CD14-positive monocyte (primary cell): ENCODE data around the gene PRSS50. TPM values are rescaled to one million over a fixed set of nuclear protein-coding genes. Genes with fewer than 3 reads are reported as not detected.

Experiments used
- DNase-seq, 3 donors: peaks; one replicate each; pipeline ENCODE4 v3.0.0-alpha.2; 2011 to 2022
- H2AFZ ChIP-seq: 2 replicates; pipeline ENCODE4 v1.6.0; 2012; ENCODE audit warnings: mild to moderate bottlenecking, low read depth, low read length, inconsistent platforms; ENCODE audit not compliant: insufficient read depth, poor library complexity, severe bottlenecking
- H3K27ac ChIP-seq, 2 donors: 1 replicate in 1 of 2; 2 replicates in 1 of 2; pipeline ENCODE4 v1.5.1; 2012 to 2013; ENCODE audit warnings: low read length in 2 of 2, control low read depth in 1 of 2, inconsistent platforms in 1 of 2, low read depth in 1 of 2, mild to moderate bottlenecking in 1 of 2
- H3K27me3 ChIP-seq, 2 donors: one replicate each; pipeline versions ENCODE4 v1.6.0 to v1.6.1; 2011 to 2013; ENCODE audit warnings: low read length in 2 of 2; ENCODE audit not compliant: control insufficient read depth in 2 of 2, insufficient read depth in 2 of 2
- H3K36me3 ChIP-seq, 2 donors: replicated peaks in 1 of 2; 1 replicate in 1 of 2; 2 replicates in 1 of 2; pipeline versions ENCODE4 v1.5.1 to v1.6.1; 2012 to 2013; ENCODE audit warnings: low read length in 2 of 2, control low read depth in 1 of 2, inconsistent platforms in 1 of 2, mild to moderate bottlenecking in 1 of 2; ENCODE audit not compliant: insufficient read depth in 2 of 2, control insufficient read depth in 1 of 2
- H3K4me1 ChIP-seq, 2 donors: 1 replicate in 1 of 2; 2 replicates in 1 of 2; pipeline versions ENCODE4 v1.5.1 to v1.6.1; 2012 to 2013; ENCODE audit warnings: low read length in 2 of 2, control low read depth in 1 of 2, inconsistent platforms in 1 of 2, mild to moderate bottlenecking in 1 of 2, moderate library complexity in 1 of 2; ENCODE audit not compliant: insufficient read depth in 2 of 2, control insufficient read depth in 1 of 2
- H3K4me2 ChIP-seq: replicated peaks from 2 replicates; pipeline ENCODE3; 2012; ENCODE audit warnings: low read length, moderate library complexity, mild to moderate bottlenecking; ENCODE audit not compliant: poor library complexity, severe bottlenecking; ENCODE audit errors: extremely low read depth
- H3K4me3 ChIP-seq, 3 experiments: fragments of 200-600 bp in 1 of 3; sonication (generic) in 1 of 3; replicated peaks in 1 of 3; 1 replicate in 2 of 3; 2 replicates in 1 of 3; pipeline ENCODE4 v1.5.1; 2011 to 2013; ENCODE audit warnings: low read length in 3 of 3, mild to moderate bottlenecking in 3 of 3, control low read depth in 2 of 3, low read depth in 2 of 3, inconsistent platforms in 1 of 3, moderate library complexity in 1 of 3
- H3K79me2 ChIP-seq: 2 replicates; pipeline ENCODE4 v1.6.0; 2012; ENCODE audit warnings: mild to moderate bottlenecking, control low read depth, inconsistent platforms, low read length, moderate library complexity; ENCODE audit not compliant: insufficient read depth
- H3K9ac ChIP-seq: 2 replicates; pipeline ENCODE4 v1.6.0; 2017; ENCODE audit warnings: low read length, mild to moderate bottlenecking; ENCODE audit not compliant: insufficient read depth, poor library complexity, severe bottlenecking
- H3K9me3 ChIP-seq, 2 donors: replicated peaks in 1 of 2; 1 replicate in 1 of 2; 2 replicates in 1 of 2; pipeline versions ENCODE4 v1.5.1 to v1.6.1; 2012 to 2013; ENCODE audit warnings: low read length in 2 of 2, control low read depth in 1 of 2; ENCODE audit not compliant: control insufficient read depth in 1 of 2, insufficient read depth in 1 of 2
- H4K20me1 ChIP-seq: 2 replicates; pipeline ENCODE4 v1.6.0; 2012; ENCODE audit warnings: mild to moderate bottlenecking, low read length, control low read depth, moderate library complexity; ENCODE audit not compliant: insufficient read depth
- H3K27ac Mint-ChIP-seq, 7 donors: one replicate each; pipeline ENCODE4 v1.8.0; 2020; ENCODE audit warnings: mild to moderate bottlenecking in 7 of 7, mixed read lengths in 7 of 7, moderate library complexity in 6 of 7, inconsistent platforms in 2 of 7
- H3K27me3 Mint-ChIP-seq, 3 donors: one replicate each; pipeline ENCODE4 v1.8.0; 2021 to 2022; ENCODE audit warnings: low read depth in 3 of 3, mild to moderate bottlenecking in 3 of 3, mixed read lengths in 3 of 3, moderate library complexity in 3 of 3, inconsistent platforms in 1 of 3
- H3K36me3 Mint-ChIP-seq, 2 donors: one replicate each; pipeline ENCODE4 v1.8.0; 2020; ENCODE audit warnings: mixed read lengths in 2 of 2, inconsistent platforms in 1 of 2, mild to moderate bottlenecking in 1 of 2
- H3K4me1 Mint-ChIP-seq: one replicate; pipeline ENCODE4 v1.8.0; 2020; ENCODE audit warnings: mild to moderate bottlenecking, mixed read lengths
- H3K4me3 Mint-ChIP-seq, 2 donors: one replicate each; pipeline ENCODE4 v1.8.0; 2020; ENCODE audit warnings: mild to moderate bottlenecking in 2 of 2, mixed read lengths in 2 of 2, moderate library complexity in 1 of 2
- H3K9me3 Mint-ChIP-seq, 7 donors: one replicate each; pipeline ENCODE4 v1.8.0; 2020 to 2022; ENCODE audit warnings: mixed read lengths in 7 of 7, mild to moderate bottlenecking in 6 of 7, moderate library complexity in 6 of 7, inconsistent platforms in 2 of 7
- WGBS: methylation state at CpG from one replicate; pipeline ENCODE4 v1.1.5; 2013; ENCODE audit warnings: missing lambda C conversion rate; ENCODE audit not compliant: insufficient coverage; 5-methylcytosine and 5-hydroxymethylcytosine counted together
- intact Hi-C, 2 donors: fragments of 100-400 bp; cut with micrococcal nuclease; formaldehyde crosslinking; loops; one replicate each; pipeline versions ENCODE4 v1.15.0 to v1.15.1; 2023
- polyA plus RNA-seq, 3 donors: library from polyadenylated mRNA; depleted of rRNA in 1 of 3; unstranded in 2 of 3; stranded (reverse) in 1 of 3; fragments of 300-500 nt in 2 of 3; fragments of >200 nt in 1 of 3; fragmentation: Illumina TruSeq in 2 of 3; gene quantifications; 1 replicate in 2 of 3; 2 replicates in 1 of 3; pipeline ENCODE4 v1.2.3, GENCODE V29; 2012 to 2021
- TF ChIP-seq, protein P1 (sequence below): fragments of 200-600 bp; IDR thresholded peaks from one replicate; pipeline ENCODE4 v1.8.0; 2022; ENCODE audit warnings: antibody characterized with exemption, mild to moderate bottlenecking

Gene PRSS50
- polyA plus RNA-seq, 3 donors = not detected

DNA sequence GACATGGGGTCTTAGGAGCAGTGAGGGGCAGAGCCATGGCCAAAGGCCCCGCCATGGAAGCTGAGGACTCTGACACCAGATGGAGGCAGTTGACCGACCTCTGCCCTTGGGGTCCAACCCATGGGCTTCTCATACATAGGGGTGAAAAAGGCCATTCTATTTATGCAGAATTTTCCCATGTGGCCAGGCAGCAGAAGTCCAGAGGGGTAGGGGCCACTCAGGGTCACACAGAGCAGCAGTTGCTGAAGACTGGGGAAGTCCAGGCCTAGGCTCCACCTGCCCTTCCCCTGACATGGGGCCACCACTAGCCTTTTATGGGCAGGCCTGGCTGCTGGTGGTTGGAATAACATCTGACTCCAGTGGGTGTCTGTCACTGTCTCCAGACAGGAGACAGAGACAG, 6.4 kb downstream of the PRSS50 start:
- Histone ChIP-seq H3K9ac (no peak overlapping the region), H3K4me3 (no peak overlapping the region), H3K27me3 (no peaks in the 10 kb centered on the region), H3K9me3 (no peaks in the 10 kb centered on the region), H3K79me2 (no peaks in the 10 kb centered on the region), H3K36me3 (no peaks in the 10 kb centered on the region), H3K4me2 (no peak overlapping the region), H2AFZ (no peak overlapping the region), H3K27ac (no peak overlapping the region), H4K20me1 (no peaks in the 10 kb centered on the region), H3K4me1 (no peaks in the 10 kb centered on the region)
- intact Hi-C loops = no loop called here
- H3K9me3 Mint-ChIP-seq = no peaks in the 10 kb centered on the region
- H3K27me3 Mint-ChIP-seq = peaks cover 2 to 7% (median 4%) of the 10 kb centered on the region in 3 donors
- no peaks in the 10 kb centered on the region for H3K36me3 Mint-ChIP-seq
- H3K27ac Mint-ChIP-seq = peak overlapping the region in 1 of 7 donors; percentile 77
- H3K4me3 Mint-ChIP-seq = no peak overlapping the region
- TF ChIP-seq, protein P1, sequence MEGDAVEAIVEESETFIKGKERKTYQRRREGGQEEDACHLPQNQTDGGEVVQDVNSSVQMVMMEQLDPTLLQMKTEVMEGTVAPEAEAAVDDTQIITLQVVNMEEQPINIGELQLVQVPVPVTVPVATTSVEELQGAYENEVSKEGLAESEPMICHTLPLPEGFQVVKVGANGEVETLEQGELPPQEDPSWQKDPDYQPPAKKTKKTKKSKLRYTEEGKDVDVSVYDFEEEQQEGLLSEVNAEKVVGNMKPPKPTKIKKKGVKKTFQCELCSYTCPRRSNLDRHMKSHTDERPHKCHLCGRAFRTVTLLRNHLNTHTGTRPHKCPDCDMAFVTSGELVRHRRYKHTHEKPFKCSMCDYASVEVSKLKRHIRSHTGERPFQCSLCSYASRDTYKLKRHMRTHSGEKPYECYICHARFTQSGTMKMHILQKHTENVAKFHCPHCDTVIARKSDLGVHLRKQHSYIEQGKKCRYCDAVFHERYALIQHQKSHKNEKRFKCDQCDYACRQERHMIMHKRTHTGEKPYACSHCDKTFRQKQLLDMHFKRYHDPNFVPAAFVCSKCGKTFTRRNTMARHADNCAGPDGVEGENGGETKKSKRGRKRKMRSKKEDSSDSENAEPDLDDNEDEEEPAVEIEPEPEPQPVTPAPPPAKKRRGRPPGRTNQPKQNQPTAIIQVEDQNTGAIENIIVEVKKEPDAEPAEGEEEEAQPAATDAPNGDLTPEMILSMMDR = no peak
- no peak for DNase-seq
- WGBS = 100% methylated on average over 2 of the region's 2 CpGs
- no peaks in the 10 kb centered on the region for H3K4me1 Mint-ChIP-seq

DNA sequence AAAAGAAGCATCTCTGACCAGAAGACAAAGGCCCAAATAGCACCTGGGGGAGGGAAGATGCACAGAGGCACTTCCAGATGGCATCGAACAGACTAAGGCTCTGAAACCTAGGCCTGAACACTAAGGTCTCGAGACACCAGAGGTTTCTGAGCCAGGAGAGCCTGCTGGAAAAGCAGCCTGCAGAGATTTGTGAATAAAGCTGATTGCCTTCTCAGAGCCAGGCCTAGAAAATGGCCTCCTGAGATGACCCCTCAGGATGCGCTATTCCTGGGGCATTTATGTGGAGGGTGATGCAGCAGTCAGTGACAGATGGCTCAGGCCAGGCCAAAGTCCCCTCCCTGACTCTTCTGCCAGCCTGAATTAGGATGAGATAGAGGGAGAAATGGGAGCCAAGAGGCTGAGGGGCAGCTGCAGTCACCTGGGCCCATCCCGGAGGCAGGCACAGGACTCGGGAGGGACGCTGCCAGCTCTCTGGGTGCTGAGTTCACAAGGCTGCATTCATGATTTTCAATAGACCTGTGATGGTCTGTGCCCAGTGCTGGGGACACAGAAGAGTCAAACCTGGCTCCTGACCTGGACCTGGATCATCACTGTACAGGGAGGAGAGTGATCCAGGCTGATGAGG, 6.9 kb downstream of the PRSS50 start:
- no peaks in the 10 kb centered on the region for H3K27me3 ChIP-seq
- H3K79me2 ChIP-seq = no peaks in the 10 kb centered on the region
- TF ChIP-seq, protein P1 = no peak
- no peaks in the 10 kb centered on the region for H3K4me1 Mint-ChIP-seq
- no peak overlapping the region for H3K4me3 ChIP-seq
- peaks cover 3 to 7% (median 4%) of the 10 kb centered on the region in 3 donors for H3K27me3 Mint-ChIP-seq
- H2AFZ ChIP-seq = no peak overlapping the region
- intact Hi-C loops = no loop called here
- no peaks in the 10 kb centered on the region for H3K36me3 Mint-ChIP-seq
- H4K20me1 ChIP-seq = no peaks in the 10 kb centered on the region
- WGBS = 100% methylated on average over 6 of the region's 6 CpGs
- DNase-seq = no peak
- no peak overlapping the region for H3K27ac ChIP-seq
- H3K9me3 ChIP-seq = no peaks in the 10 kb centered on the region
- H3K9me3 Mint-ChIP-seq = no peaks in the 10 kb centered on the region
- no peak overlapping the region for H3K9ac ChIP-seq
- no peak overlapping the region for H3K4me3 Mint-ChIP-seq
- no peaks in the 10 kb centered on the region for H3K36me3 ChIP-seq
- no peak overlapping the region for H3K27ac Mint-ChIP-seq
- H3K4me1 ChIP-seq = no peaks in the 10 kb centered on the region
- no peak overlapping the region for H3K4me2 ChIP-seq
